Hypothalamus (tissue), 51 donors: ENCODE data around the gene OR4C3.
"Not testable (repeated sequence)": the region's sequence is repeated elsewhere in the genome, so short reads cannot be mapped to it uniquely, and the experiment has no call there.

Source experiments
- DNase-seq, 51 donors: peaks; one replicate each; lab custom pipeline; 2025; lab: John Stamatoyannopoulos, UW

The OR4C3 gene

DNA sequence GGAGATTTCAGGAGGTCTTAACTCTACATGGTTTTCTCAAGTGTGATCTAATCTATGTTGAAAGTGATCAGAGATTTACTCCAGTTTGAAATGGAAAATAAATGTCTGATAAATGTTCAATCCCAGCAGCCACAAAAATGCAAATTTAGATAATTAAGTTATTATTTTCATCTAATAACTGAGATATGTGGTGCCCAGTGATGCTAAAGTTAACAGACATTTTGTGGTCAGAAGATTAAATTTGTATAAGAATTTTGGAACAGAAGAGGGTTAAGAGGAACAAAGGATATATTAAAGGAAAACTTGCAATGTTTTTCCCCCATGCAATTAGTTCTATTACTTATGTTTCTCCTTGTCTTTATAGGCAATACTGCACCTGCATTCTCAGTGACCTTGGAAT lies at the start of gene OR4C3:
Gene OR4C3, plus strand, starts transcription at position 301 of the 400 bp plus-strand sequence. CDS start 102 bp downstream, outside the sequence.
- not testable (repeated sequence) for DNase-seq

GRCh38 chr11:48305923-48306322 lies 18.8 kb upstream of the OR4C3 start, which contains the start of gene OR4S1:
Gene OR4S1 (plus strand): TSS chr11:48306223. CDS start chr11:48306223, 0 bp downstream.
- no peak for DNase-seq

DNA sequence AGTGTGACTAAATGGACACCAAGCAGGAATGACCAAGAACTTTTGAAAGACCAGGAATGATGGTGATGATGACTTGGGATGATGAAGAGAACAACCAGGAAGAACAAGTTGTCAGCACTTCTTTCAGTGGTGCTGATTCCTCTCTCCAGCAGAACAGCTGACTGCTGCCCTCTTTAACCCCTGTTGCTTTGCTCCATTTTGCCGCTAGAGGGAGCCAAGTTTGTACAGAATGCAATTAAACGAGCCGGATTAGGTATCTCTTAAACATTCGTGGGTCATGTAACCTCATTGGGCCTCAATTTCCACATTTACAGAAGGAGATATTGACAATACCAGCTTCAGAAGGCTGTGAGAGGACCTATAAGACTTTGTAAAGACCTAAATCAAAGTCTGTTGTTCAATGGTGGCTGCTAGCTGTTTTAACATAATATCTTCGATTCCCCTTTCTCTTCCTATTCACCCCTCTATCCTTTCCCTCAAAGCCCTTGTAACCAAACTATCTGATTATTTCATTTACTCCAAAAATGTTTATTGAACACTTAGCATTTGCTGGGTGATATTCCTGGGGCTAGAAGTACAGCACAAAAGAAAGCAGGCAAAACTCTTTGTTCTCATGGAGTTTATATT lies 16.8 kb upstream of the OR4C3 start:
- DNase-seq, result peak in 33 of 51 donors; percentile 1 to 76 (median 20)

DNA sequence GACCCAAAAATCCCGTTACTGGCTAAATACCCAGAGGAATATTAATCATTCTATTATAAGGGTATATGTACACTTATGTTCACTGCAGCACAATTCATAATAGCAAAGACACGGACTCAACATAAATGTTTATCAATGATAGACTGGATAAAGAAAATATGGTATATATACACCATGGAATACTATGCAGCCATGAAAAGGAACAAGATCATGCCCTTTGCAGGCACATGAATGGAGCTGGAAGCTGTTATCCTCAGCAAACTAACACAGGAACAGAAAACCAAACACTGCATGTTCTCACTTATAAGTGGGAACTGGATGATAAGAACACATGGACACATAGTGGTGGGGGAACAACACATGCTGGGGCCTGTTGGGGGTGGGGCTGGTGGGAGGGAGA lies 11.1 kb upstream of the OR4C3 start:
- not testable (repeated sequence) for DNase-seq

- DNase-seq, result not testable (repeated sequence)
Observed at GRCh38 chr11:48319813-48320212, 4.9 kb upstream of the OR4C3 start.

DNA sequence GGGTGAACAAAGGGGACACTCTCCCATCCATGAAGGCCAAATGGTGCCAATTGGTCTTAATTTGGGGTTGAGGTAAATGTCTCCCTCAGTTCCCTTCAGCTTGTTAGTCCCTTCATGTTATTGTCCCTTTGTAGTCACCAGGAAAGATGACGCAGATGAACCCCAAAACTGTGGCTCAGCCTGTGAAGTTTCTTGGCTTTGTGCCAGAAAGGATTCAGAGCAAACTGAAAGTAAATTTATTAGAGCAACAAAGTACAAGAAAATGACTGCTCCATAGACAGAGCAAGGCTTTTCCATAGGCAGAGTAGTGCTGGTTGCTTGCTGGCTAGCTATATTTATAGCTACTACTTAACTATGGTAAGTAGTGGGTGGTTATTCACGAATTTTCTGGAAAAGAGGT lies 16.7 kb downstream of the OR4C3 start:
- DNase-seq, result no peak

- DNase-seq, result not testable (repeated sequence)
Observed at GRCh38 chr11:48342505-48342904, 17.8 kb downstream of the OR4C3 start.

- not testable (repeated sequence) for DNase-seq
Observed at GRCh38 chr11:48346286-48346685, 21.6 kb downstream of the OR4C3 start.

GRCh38 chr11:48354013-48354412 lies 29.3 kb downstream of the OR4C3 start:
- DNase-seq, result no peak

- no peak for DNase-seq
Observed at GRCh38 chr11:48354677-48355076, 30.0 kb downstream of the OR4C3 start.

DNA sequence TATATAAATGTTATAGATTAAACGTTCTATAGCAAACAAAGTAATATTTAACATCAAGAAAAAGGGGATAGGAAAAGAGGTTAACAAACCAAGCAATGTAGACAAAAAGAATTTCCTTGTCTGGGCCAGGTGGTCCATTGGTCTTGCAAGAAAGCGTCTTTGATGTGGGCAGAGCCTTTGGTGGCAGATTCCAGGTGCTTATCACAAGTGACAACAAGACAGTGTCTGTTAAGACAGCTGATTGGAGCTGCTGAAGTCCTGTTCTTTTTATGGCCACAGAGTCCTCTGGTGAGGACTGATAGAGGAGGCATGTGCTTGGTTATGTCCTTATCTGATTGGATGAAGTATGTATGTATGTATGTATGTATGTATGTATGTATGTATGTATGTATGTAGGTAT lies 36.6 kb downstream of the OR4C3 start:
- DNase-seq, result not testable (repeated sequence)

DNA sequence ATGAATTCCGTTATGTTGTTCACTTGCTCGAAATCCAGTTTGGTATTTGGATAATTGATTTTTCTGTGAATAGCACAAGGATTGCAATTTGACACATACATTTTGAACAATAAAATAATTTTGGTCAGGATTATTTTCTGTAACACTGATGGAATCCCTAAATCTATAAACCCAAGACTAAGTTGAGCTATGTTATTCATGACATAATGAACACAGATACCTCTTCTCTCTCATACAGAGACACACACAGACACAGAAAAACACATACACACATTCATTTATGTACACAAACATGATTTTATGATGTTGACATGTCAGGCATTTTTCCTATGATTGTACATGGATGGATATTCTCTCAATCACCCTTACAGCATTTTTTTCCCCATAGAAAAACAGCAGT lies 41.6 kb downstream of the OR4C3 start, which contains the start of gene OR4C5:
Gene OR4C5, minus strand, starts transcription at position 101 of the 400 bp plus-strand sequence. Its CDS starts 0 bp downstream, at position 101.
- no peak for DNase-seq
